Activated CD4-positive, alpha-beta memory T cell treated with anti-CD3 and anti-CD28 coated beads for 36 hours (primary cell): Measurements from ENCODE around the gene XAB2. TPM values are rescaled to one million over a fixed set of nuclear protein-coding genes. Genes with fewer than 3 reads are reported as not detected.

ENCODE experiments used
- CTCF ChIA-PET: fragments of 350-600 bp; sonication (Branson Sonifier 250); formaldehyde crosslinking; loops from one replicate; lab custom pipeline; 2021; ENCODE audit warnings: antibody characterized with exemption, inconsistent platforms; lab: Charles Lee
- POLR2A ChIA-PET: fragments of 350-600 bp; sonication (Branson Sonifier 250); formaldehyde crosslinking; loops from one replicate; lab custom pipeline; 2021; ENCODE audit warnings: antibody characterized with exemption; lab: Charles Lee
- DNase-seq: peaks from one replicate; pipeline ENCODE4 v3.0.0-alpha.2; 2020
- H3K27ac Mint-ChIP-seq: one replicate; pipeline ENCODE4 v1.8.0; 2021; ENCODE audit warnings: mixed read lengths
- H3K27me3 Mint-ChIP-seq: one replicate; pipeline ENCODE4 v1.8.0; 2021; ENCODE audit warnings: mixed read lengths
- H3K36me3 Mint-ChIP-seq: one replicate; pipeline ENCODE4 v1.8.0; 2021; ENCODE audit warnings: mixed read lengths
- H3K4me1 Mint-ChIP-seq: one replicate; pipeline ENCODE4 v1.8.0; 2021; ENCODE audit warnings: low read depth, mixed read lengths
- H3K4me3 Mint-ChIP-seq: one replicate; pipeline ENCODE4 v1.8.0; 2021; ENCODE audit warnings: mild to moderate bottlenecking, mixed read lengths
- H3K9me3 Mint-ChIP-seq: one replicate; pipeline ENCODE4 v1.8.0; 2021; ENCODE audit warnings: mixed read lengths
- intact Hi-C: fragments of 100-400 bp; cut with micrococcal nuclease; formaldehyde crosslinking; loops from one replicate; pipeline ENCODE4 v1.15.1; 2023
- total RNA-seq, 2 experiments: library from RNA; stranded (reverse); gene quantifications; one replicate each; pipeline ENCODE4 v1.2.3, GENCODE V29; 2021

XAB2 gene
- total RNA-seq, 2 experiments from 2014 or later, result 50.0 to 52.4 TPM

GRCh38 chr19:7638802-7639465, 9.6 kb upstream of the XAB2 start:
- ChIA-PET POLR2A (no interaction called here), CTCF (interaction anchor here (2.0 kb wide), 1 partner anchor 42 kb away, joined by 9 read pairs; the partner anchor contains the start of gene TRAPPC5)
- H3K9me3 Mint-ChIP-seq, result peaks cover 4% of the 10 kb centered on the region
- no peak for DNase-seq
- H3K27ac Mint-ChIP-seq, result no peak overlapping the region
- no peaks in the 10 kb centered on the region for H3K27me3 Mint-ChIP-seq
- H3K36me3 Mint-ChIP-seq, result peaks cover 7% of the 10 kb centered on the region
- H3K4me1 Mint-ChIP-seq, result peaks cover 29% of the 10 kb centered on the region
- intact Hi-C loops, result loop anchor here (5.0 kb wide), 2 partner anchors 43 to 283 kb away; partner anchors contain the start of genes SNAPC2 and TRAPPC5
- no peak overlapping the region for H3K4me3 Mint-ChIP-seq

- Mint-ChIP-seq H3K4me1 (peaks cover 29% of the 10 kb centered on the region), H3K4me3 (peak overlapping the region; percentile 79), H3K27me3 (no peaks in the 10 kb centered on the region), H3K27ac (peak overlapping the region; percentile 79), H3K9me3 (peaks cover 4% of the 10 kb centered on the region), H3K36me3 (peaks cover 7% of the 10 kb centered on the region)
- ChIA-PET POLR2A (interaction anchor here (0.6 to 1.1 kb wide), 2 partner anchors 8 to 12 kb away, joined by 3 to 6 read pairs; partner anchors contain the start of genes PET100 and XAB2), CTCF (interaction anchor here (0.6 to 2.0 kb wide), 6 partner anchors 14 to 773 kb away, joined by 3 to 9 read pairs (median 3); partner anchors contain the start of gene TRAPPC5)
- peak; percentile 38 for DNase-seq
- intact Hi-C loops, result loop anchor here (1.0 to 5.0 kb wide), 3 partner anchors 8 to 285 kb away; partner anchors contain the start of genes PET100, SNAPC2, TRAPPC5 and XAB2
Measured at GRCh38 chr19:7637374-7638256, 8.3 kb upstream of the XAB2 start.

DNA sequence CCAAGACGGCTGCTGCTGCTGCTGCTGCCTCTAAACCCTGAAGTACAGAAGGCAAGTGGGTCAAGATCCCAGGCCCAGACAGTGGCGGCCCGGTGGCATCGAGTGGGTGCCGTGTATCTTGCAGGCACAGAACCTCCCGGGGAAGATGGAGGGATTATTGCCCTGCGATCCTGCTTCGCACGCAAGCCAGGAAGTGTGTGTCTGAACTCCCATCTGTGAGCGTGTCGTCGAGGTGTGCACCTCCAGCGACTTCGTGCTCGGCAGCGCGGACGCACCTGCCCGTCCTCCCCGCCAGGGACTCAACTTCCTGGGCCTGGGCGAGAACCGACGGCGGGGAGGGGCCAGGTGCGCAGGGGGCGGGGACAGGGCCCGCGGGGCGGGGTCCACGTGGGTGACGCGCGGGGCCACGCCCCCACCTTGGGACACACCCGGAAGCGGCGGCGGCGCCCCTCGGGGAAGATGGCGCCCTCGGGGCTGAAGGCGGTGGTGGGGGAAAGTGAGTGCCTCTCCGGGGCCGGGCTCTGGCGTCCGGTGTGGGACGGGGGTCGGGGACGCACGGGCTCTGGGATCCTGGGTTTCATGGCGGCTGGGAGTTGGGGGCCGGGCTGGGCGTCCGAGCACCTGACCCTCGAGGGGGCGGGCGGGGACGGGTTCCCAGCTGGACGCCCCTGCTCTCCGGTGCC, 7.5 kb upstream of the XAB2 start, which contains the start of gene STXBP2:
STXBP2 (plus strand) TSS at position 420 of the 683 bp plus-strand sequence; CDS start at position 460, 40 bp downstream.
- ChIA-PET POLR2A (interaction anchor here (0.6 kb wide), 1 partner anchor 13 kb away, joined by 3 read pairs; no protein-coding TSS in a partner anchor), CTCF (interaction anchor here (1.0 to 2.0 kb wide), 5 partner anchors 15 to 68 kb away, joined by 3 to 9 read pairs (median 5); partner anchors contain the start of gene TRAPPC5)
- Mint-ChIP-seq H3K4me3 (peak within 1 kb of the TSS; percentile 79), H3K9me3 (peaks cover 4% of the 10 kb centered on the region), H3K27ac (peak within 1 kb of the TSS; percentile 79), H3K27me3 (no peaks in the 10 kb centered on the region), H3K36me3 (peaks cover 7% of the 10 kb centered on the region), H3K4me1 (peaks cover 29% of the 10 kb centered on the region)
- intact Hi-C loops, result loop anchor here (1.0 to 5.0 kb wide), 3 partner anchors 8 to 285 kb away; partner anchors contain the start of genes PET100, SNAPC2, TRAPPC5 and XAB2
- peak; percentile 95 for DNase-seq

DNA sequence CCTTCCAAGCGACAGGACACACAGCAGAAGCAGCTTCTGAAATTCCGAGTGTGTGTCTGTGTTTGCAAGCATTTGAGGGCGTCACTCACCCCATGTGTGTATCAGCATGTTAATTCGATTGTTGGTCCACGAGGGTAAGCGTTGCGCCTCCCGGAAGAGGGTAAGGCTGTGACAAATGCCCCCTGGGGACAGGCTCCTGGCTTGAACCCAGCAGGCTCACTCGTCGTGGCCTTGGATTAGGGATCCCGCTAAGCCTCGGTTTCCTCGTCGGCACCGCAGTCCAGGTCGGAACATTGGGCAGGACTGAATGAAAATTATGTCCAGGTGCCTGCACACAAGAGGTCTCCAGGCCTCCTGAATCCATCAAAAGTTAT, 7.0 kb upstream of the XAB2 start:
- H3K4me3 Mint-ChIP-seq, result peak overlapping the region; percentile 79
- no peak for DNase-seq
- CTCF ChIA-PET, result interaction anchor here (1.7 kb wide), 1 partner anchor 68 kb away, joined by 5 read pairs; no protein-coding TSS in a partner anchor
- H3K27me3 Mint-ChIP-seq, result no peaks in the 10 kb centered on the region
- peaks cover 7% of the 10 kb centered on the region for H3K36me3 Mint-ChIP-seq
- intact Hi-C loops, result loop anchor here (5.0 kb wide), 2 partner anchors 46 to 286 kb away; partner anchors contain the start of genes SNAPC2 and TRAPPC5
- H3K4me1 Mint-ChIP-seq, result peaks cover 29% of the 10 kb centered on the region
- H3K27ac Mint-ChIP-seq, result no peak overlapping the region
- POLR2A ChIA-PET, result no interaction called here
- H3K9me3 Mint-ChIP-seq, result peaks cover 4% of the 10 kb centered on the region

GRCh38 chr19:7635670-7636069, 6.3 kb upstream of the XAB2 start:
- Mint-ChIP-seq H3K4me3 (no peak overlapping the region), H3K36me3 (peaks cover 7% of the 10 kb centered on the region), H3K27me3 (no peaks in the 10 kb centered on the region), H3K27ac (no peak overlapping the region), H3K9me3 (peaks cover 4% of the 10 kb centered on the region), H3K4me1 (peaks cover 31% of the 10 kb centered on the region)
- POLR2A ChIA-PET, result no interaction called here
- DNase-seq, result no peak
- CTCF ChIA-PET, result interaction anchor here (1.7 kb wide), 2 partner anchors 45 to 67 kb away, joined by 5 read pairs; partner anchors contain the start of gene TRAPPC5
- intact Hi-C loops, result loop anchor here (5.0 kb wide), 2 partner anchors 47 to 287 kb away; partner anchors contain the start of genes SNAPC2 and TRAPPC5

DNA sequence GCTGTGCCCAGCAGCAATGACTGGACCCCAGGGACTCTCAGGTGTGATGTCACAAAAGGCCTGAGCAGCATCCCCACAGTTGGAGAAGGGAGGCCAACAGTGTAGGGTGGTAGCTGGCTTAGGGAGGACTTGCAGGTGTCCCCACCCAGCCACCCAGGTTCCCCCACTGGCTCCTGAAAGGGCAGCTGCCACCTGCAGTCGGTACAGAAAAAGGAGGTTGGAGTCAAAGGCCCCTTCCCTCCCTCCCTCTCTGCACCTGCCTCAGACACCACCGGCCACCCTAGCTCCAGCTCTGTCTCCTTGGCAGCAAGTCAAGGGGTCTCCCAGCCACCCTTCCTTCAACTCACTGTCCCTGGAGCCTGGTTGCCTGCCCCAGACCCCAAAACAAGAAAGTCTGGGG, 4.4 kb upstream of the XAB2 start, which contains the start of gene PCP2:
PCP2 (minus strand) TSS at position 22 of the 400 bp plus-strand sequence. CDS start 262 bp downstream, outside the sequence.
- H3K36me3 Mint-ChIP-seq, result peaks cover 9% of the 10 kb centered on the region
- DNase-seq, result no peak
- no peaks in the 10 kb centered on the region for H3K27me3 Mint-ChIP-seq
- ChIA-PET POLR2A (no interaction called here), CTCF (interaction anchor here (1.0 kb wide), 1 partner anchor 65 kb away, joined by 3 read pairs; no protein-coding TSS in a partner anchor)
- H3K9me3 Mint-ChIP-seq, result no peaks in the 10 kb centered on the region
- intact Hi-C loops, result no loop called here
- H3K4me1 Mint-ChIP-seq, result peaks cover 33% of the 10 kb centered on the region
- no peak within 1 kb of the TSS for H3K27ac Mint-ChIP-seq
- no peak within 1 kb of the TSS for H3K4me3 Mint-ChIP-seq

- Mint-ChIP-seq H3K27me3 (no peaks in the 10 kb centered on the region), H3K36me3 (peaks cover 9% of the 10 kb centered on the region), H3K9me3 (no peaks in the 10 kb centered on the region), H3K4me3 (no peak overlapping the region), H3K4me1 (peaks cover 37% of the 10 kb centered on the region), H3K27ac (no peak overlapping the region)
- ChIA-PET POLR2A (no interaction called here), CTCF (no interaction called here)
- DNase-seq, result no peak
- intact Hi-C loops, result no loop called here
Measured at GRCh38 chr19:7632340-7633203, 3.2 kb upstream of the XAB2 start.

GRCh38 chr19:7631577-7631976, 2.2 kb upstream of the XAB2 start:
- ChIA-PET CTCF (no interaction called here), POLR2A (no interaction called here)
- Mint-ChIP-seq H3K27ac (no peak overlapping the region), H3K4me3 (no peak overlapping the region), H3K36me3 (peaks cover 12% of the 10 kb centered on the region), H3K27me3 (no peaks in the 10 kb centered on the region), H3K9me3 (no peaks in the 10 kb centered on the region), H3K4me1 (peaks cover 37% of the 10 kb centered on the region)
- intact Hi-C loops, result no loop called here
- no peak for DNase-seq

GRCh38 chr19:7628589-7629311, 595 bp downstream of the XAB2 start:
- Mint-ChIP-seq H3K36me3 (peaks cover 14% of the 10 kb centered on the region), H3K4me3 (peak overlapping the region; percentile 96), H3K4me1 (peaks cover 33% of the 10 kb centered on the region), H3K9me3 (no peaks in the 10 kb centered on the region), H3K27me3 (no peaks in the 10 kb centered on the region), H3K27ac (peak overlapping the region; percentile 93)
- POLR2A ChIA-PET, result interaction anchor here (1.0 to 1.4 kb wide), 5 partner anchors 9 to 315 kb away, joined by 3 to 10 read pairs (median 4); partner anchors contain the start of genes TIMM44 and TRAPPC5
- CTCF ChIA-PET, result interaction anchor here (0.6 to 2.7 kb wide), 3 partner anchors 52 to 820 kb away, joined by 3 to 17 read pairs (median 14); partner anchors contain the start of gene TRAPPC5
- intact Hi-C loops, result loop anchor here (1.0 kb wide), 1 partner anchor 9 kb away; the partner anchor contains the start of gene STXBP2
- no peak for DNase-seq

DNA sequence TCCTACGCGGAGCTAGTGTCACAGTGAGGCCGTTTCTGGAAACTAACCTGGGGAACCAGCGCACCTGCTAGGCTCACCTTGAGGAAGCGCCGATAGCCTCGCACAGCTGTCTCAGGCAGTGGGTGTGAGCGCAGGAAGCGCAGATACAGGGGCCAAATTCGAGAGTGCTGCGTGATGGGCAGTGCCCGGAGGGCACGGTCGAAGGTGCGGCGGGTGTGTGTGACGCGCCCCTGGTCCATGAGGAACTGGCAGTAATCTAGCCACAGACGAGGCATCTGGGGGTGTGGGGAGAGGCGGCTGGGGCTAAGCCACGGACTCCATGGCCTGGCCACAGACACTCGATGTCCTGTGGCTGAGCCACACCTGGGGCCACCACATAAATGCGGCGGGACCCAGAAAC, 2.2 kb downstream of the XAB2 start:
- Mint-ChIP-seq H3K9me3 (no peaks in the 10 kb centered on the region), H3K36me3 (peaks cover 22% of the 10 kb centered on the region), H3K27ac (no peak overlapping the region), H3K4me3 (peak overlapping the region; percentile 1), H3K4me1 (peaks cover 33% of the 10 kb centered on the region), H3K27me3 (no peaks in the 10 kb centered on the region)
- intact Hi-C loops, result no loop called here
- DNase-seq, result no peak
- POLR2A ChIA-PET, result no interaction called here
- CTCF ChIA-PET, result interaction anchor here (1.5 kb wide), 1 partner anchor 59 kb away, joined by 3 read pairs; no protein-coding TSS in a partner anchor
